DND-41 (cell line): ENCODE measurements around the gene COL15A1.
"Not testable (repeated sequence)": the region's sequence is repeated elsewhere in the genome, so short reads cannot be mapped to it uniquely, and the experiment has no call there.

ENCODE experiments used
- ATAC-seq: fragments of 200-7000 bp; cut with Tn5 transposase; 3 replicates; pipeline ENCODE4 v1.9.1; 2021; ENCODE audit warnings: low read depth; ENCODE audit not compliant: insufficient read depth
- DNase-seq: peaks from one replicate; pipeline ENCODE4 v3.0.0-alpha.2; 2020
- H2AFZ ChIP-seq: 2 replicates; pipeline ENCODE4 v1.6.0; 2012; ENCODE audit warnings: low read depth, low read length
- H3K27ac ChIP-seq: 2 replicates; pipeline ENCODE4 v1.5.1; 2012; ENCODE audit warnings: low read length, inconsistent platforms
- H3K27me3 ChIP-seq: fragments of 200-600 bp; sonication (generic); 2 replicates; pipeline ENCODE4 v1.6.0; 2012; ENCODE audit warnings: low read length, mild to moderate bottlenecking, inconsistent platforms; ENCODE audit not compliant: insufficient read depth, poor library complexity
- H3K36me3 ChIP-seq: 2 replicates; pipeline ENCODE4 v1.5.1; 2012; ENCODE audit warnings: low read length, inconsistent platforms; ENCODE audit not compliant: insufficient read depth
- H3K4me1 ChIP-seq: 2 replicates; pipeline ENCODE4 v1.5.1; 2012; ENCODE audit warnings: mild to moderate bottlenecking, low read length; ENCODE audit not compliant: insufficient read depth
- H3K4me2 ChIP-seq: 2 replicates; pipeline ENCODE4 v1.6.0; 2012; ENCODE audit warnings: mild to moderate bottlenecking, moderate library complexity, low read length, inconsistent platforms; ENCODE audit not compliant: insufficient read depth
- H3K4me3 ChIP-seq, 2 experiments: fragments of 200-600 bp in 1 of 2; shearing (Covaris generic) in 1 of 2; 2 replicates each; pipeline ENCODE4 v1.5.1; 2012 to 2016; ENCODE audit warnings: inconsistent platforms in 2 of 2, low read length in 2 of 2, mild to moderate bottlenecking in 2 of 2, low read depth in 1 of 2, moderate library complexity in 1 of 2
- H3K79me2 ChIP-seq: 2 replicates; pipeline ENCODE4 v1.6.0; 2012; ENCODE audit warnings: low read length, inconsistent platforms; ENCODE audit not compliant: insufficient read depth
- H3K9ac ChIP-seq: 2 replicates; pipeline ENCODE4 v1.6.0; 2012; ENCODE audit warnings: low read depth, mild to moderate bottlenecking, inconsistent platforms, low read length, moderate library complexity
- H3K9me3 ChIP-seq: 2 replicates; pipeline ENCODE4 v1.5.1; 2012; ENCODE audit warnings: low read length, moderate library complexity, mild to moderate bottlenecking, inconsistent platforms; ENCODE audit not compliant: insufficient read depth, severe bottlenecking
- H4K20me1 ChIP-seq: 2 replicates; pipeline ENCODE4 v1.6.0; 2012; ENCODE audit warnings: low read length; ENCODE audit not compliant: insufficient read depth
- CTCF ChIP-seq: IDR thresholded peaks from 2 replicates; pipeline ENCODE4 v1.5.1; 2012; ENCODE audit warnings: borderline replicate concordance, low read length, moderate library complexity, mild to moderate bottlenecking; ENCODE audit not compliant: poor library complexity, severe bottlenecking; ENCODE audit errors: extremely low read depth
- EZH2 ChIP-seq: IDR thresholded peaks from 3 replicates; pipeline ENCODE4 v1.6.1; 2012; ENCODE audit warnings: borderline replicate concordance, low read depth, mild to moderate bottlenecking, moderate library complexity, low read length, inconsistent platforms; ENCODE audit not compliant: severe bottlenecking

COL15A1 gene

GRCh38 chr9:99095565-99095964 lies 151.9 kb downstream of the COL15A1 start:
- TF ChIP-seq EZH2 (no peak), CTCF (no peak)
- Histone ChIP-seq H3K9me3 (no peaks in the 10 kb centered on the region), H2AFZ (no peak overlapping the region), H3K27me3 (no peaks in the 10 kb centered on the region), H4K20me1 (no peaks in the 10 kb centered on the region), H3K9ac (no peak overlapping the region), H3K27ac (no peak overlapping the region), H3K4me3 (no peak overlapping the region), H3K36me3 (no peaks in the 10 kb centered on the region), H3K79me2 (no peaks in the 10 kb centered on the region), H3K4me1 (peaks cover 23% of the 10 kb centered on the region), H3K4me2 (no peak overlapping the region)
- no peak for DNase-seq
- no peak for ATAC-seq

DNA sequence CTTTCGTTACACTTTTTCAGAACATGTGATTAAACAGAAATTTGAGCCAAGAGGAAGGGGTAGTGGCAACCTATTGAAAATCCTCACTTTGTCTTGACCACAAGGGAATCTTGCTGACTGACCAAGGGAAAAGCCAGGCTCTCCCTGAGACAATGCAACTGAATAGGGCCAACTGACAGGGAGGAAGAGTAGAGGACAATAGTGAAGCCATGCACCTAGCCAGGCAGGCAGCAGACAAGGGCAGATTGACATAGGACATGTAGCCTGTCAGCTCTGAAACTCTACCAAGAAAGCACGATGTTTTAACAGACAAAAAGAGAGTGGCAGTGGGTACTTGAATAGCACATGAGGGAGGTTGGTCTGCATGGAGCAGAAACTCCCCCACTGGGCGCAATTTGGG lies 152.7 kb downstream of the COL15A1 start:
- Histone ChIP-seq H3K4me2 (no peak overlapping the region), H3K79me2 (no peaks in the 10 kb centered on the region), H3K4me3 (no peak overlapping the region), H3K36me3 (no peaks in the 10 kb centered on the region), H2AFZ (no peak overlapping the region), H3K27me3 (no peaks in the 10 kb centered on the region), H3K9me3 (no peaks in the 10 kb centered on the region), H3K9ac (no peak overlapping the region), H4K20me1 (no peaks in the 10 kb centered on the region), H3K27ac (no peak overlapping the region), H3K4me1 (peaks cover 23% of the 10 kb centered on the region)
- TF ChIP-seq CTCF (no peak), EZH2 (no peak)
- ATAC-seq: no peak
- DNase-seq: no peak

- peaks cover 19% of the 10 kb centered on the region for H3K4me1 ChIP-seq
- not testable (repeated sequence) for H2AFZ ChIP-seq, DNase-seq, H3K4me2 ChIP-seq, H3K27me3 ChIP-seq, H3K9me3 ChIP-seq, H3K9ac ChIP-seq, H3K79me2 ChIP-seq, H3K36me3 ChIP-seq, H3K4me3 ChIP-seq, H3K27ac ChIP-seq, H4K20me1 ChIP-seq, ATAC-seq
Observed at GRCh38 chr9:99099806-99100585, 156.3 kb downstream of the COL15A1 start.

DNA sequence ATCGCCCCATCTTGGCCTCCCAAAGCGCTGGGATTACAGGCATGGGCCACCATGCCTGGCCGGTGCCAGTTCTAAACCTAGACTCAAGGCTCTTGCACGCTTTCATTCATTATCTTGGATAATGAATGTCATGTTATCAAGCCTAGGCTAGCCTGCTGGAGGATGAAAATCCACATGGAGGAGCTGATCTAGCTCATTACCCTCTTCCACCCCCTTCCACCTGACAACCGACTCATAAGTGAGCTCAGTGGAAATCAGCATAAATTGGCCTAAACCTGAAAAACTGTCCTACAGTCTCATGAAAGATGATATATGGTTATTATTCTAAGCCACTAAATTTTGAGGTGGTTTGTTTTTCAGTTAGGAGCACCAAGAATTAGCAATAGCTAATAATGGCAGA lies 157.6 kb downstream of the COL15A1 start:
- Histone ChIP-seq H4K20me1 (no peaks in the 10 kb centered on the region), H3K9me3 (no peaks in the 10 kb centered on the region), H3K4me3 (no peak overlapping the region), H3K27me3 (no peaks in the 10 kb centered on the region), H3K79me2 (peaks cover 9% of the 10 kb centered on the region), H3K9ac (no peak overlapping the region), H3K27ac (no peak overlapping the region), H3K4me1 (peaks cover 27% of the 10 kb centered on the region), H3K36me3 (no peaks in the 10 kb centered on the region), H2AFZ (no peak overlapping the region), H3K4me2 (no peak overlapping the region)
- ATAC-seq (no peak), DNase-seq (no peak)
- TF ChIP-seq EZH2: no peak
- no peak for TF ChIP-seq CTCF
